GM12878 (cell line): ENCODE data around the gene FTO. TPM values are rescaled to one million over a fixed set of nuclear protein-coding genes. Genes with fewer than 3 reads are reported as not detected.

Experiments
- ATAC-seq: fragments of 200-7000 bp; cut with Tn5 transposase; 3 replicates; pipeline ENCODE4 v1.9.1; 2020; ENCODE audit warnings: mild to moderate bottlenecking, moderate library complexity
- BruUV-seq: library from RNA; stranded (reverse); fragments of 400-500 nt; replicated peaks from 2 replicates; lab custom pipeline; 2021; lab: Mats Ljungman, UMichigan
- CTCF ChIA-PET: fragments of 300-600 bp; sonication (Branson Sonifier 250); formaldehyde crosslinking; extraction: SDS; loops from one replicate; lab custom pipeline; 2021; ENCODE audit warnings: inconsistent platforms; lab: Yijun Ruan, JAX
- POLR2A ChIA-PET: fragments of 350-600 bp; formaldehyde crosslinking; extraction: SDS; loops from one replicate; lab custom pipeline; 2021; ENCODE audit warnings: inconsistent platforms; lab: Charles Lee
- RAD21 ChIA-PET: fragments of 300-600 bp; sonication (Branson Sonifier 250); formaldehyde crosslinking; loops from one replicate; lab custom pipeline; 2023; ENCODE audit warnings: antibody characterized with exemption; ENCODE audit not compliant: unreplicated experiment; lab: Charles Lee
- SMC1A ChIA-PET: fragments of 300-600 bp; sonication (Branson Sonifier 250); formaldehyde crosslinking; loops from one replicate; lab custom pipeline; 2023; ENCODE audit not compliant: unreplicated experiment, uncharacterized antibody; lab: Charles Lee
- DNase-seq: peaks from one replicate; pipeline ENCODE4 v3.0.0-alpha.2; 2011; ENCODE audit warnings: low read depth, low spot score
- FAIRE-seq: peaks from 3 replicates; lab custom pipeline; 2011; peaks lifted over from hg19 to GRCh38; lab: Jason Lieb, UNC
- H2AFZ ChIP-seq: 2 replicates; pipeline ENCODE4 v1.6.0; 2011; ENCODE audit warnings: low read depth, low read length, control low read depth; ENCODE audit not compliant: control insufficient read depth
- H3K27ac ChIP-seq: 2 replicates; pipeline ENCODE4 v1.5.1; 2011; ENCODE audit warnings: control low read depth; ENCODE audit not compliant: control insufficient read depth, insufficient read depth
- H3K27me3 ChIP-seq, 2 experiments: replicated peaks in 1 of 2; 2 replicates each; pipeline versions ENCODE4 v1.6.0 to v1.6.1; 2011; ENCODE audit warnings: low read length in 1 of 2; ENCODE audit not compliant: control insufficient read depth in 2 of 2, insufficient read depth in 2 of 2
- H3K36me3 ChIP-seq, 2 experiments: 2 replicates each; pipeline ENCODE4 v1.5.1; 2011; ENCODE audit warnings: low read length in 1 of 2; ENCODE audit not compliant: control insufficient read depth in 2 of 2, insufficient read depth in 2 of 2
- H3K4me1 ChIP-seq: 2 replicates; pipeline ENCODE4 v1.6.1; 2011; ENCODE audit warnings: mild to moderate bottlenecking, low read length, moderate library complexity, mixed read lengths; ENCODE audit not compliant: control insufficient read depth, insufficient read depth
- H3K4me2 ChIP-seq: 2 replicates; pipeline ENCODE4 v1.6.0; 2011; ENCODE audit warnings: control low read depth; ENCODE audit not compliant: control insufficient read depth, insufficient read depth
- H3K4me3 ChIP-seq: fragments of 200-600 bp; sonication (generic); 2 replicates; pipeline ENCODE4 v1.5.1; 2016
- H3K79me2 ChIP-seq: 2 replicates; pipeline ENCODE4 v1.6.0; 2011; ENCODE audit warnings: low read length; ENCODE audit not compliant: control insufficient read depth, insufficient read depth
- H3K9ac ChIP-seq: 2 replicates; pipeline ENCODE4 v1.8.0; 2011; ENCODE audit warnings: low read length, control low read depth, mixed read lengths; ENCODE audit not compliant: control insufficient read depth, insufficient read depth
- H3K9me3 ChIP-seq: replicated peaks from 3 replicates; pipeline ENCODE4 v1.5.1; 2011; ENCODE audit warnings: mild to moderate bottlenecking, low read length; ENCODE audit not compliant: control insufficient read depth, insufficient read depth
- H4K20me1 ChIP-seq: 2 replicates; pipeline ENCODE4 v1.6.0; 2011; ENCODE audit not compliant: control insufficient read depth, insufficient read depth
- BRCA1 ChIP-seq: IDR thresholded peaks from 2 replicates; pipeline ENCODE4 v1.6.1; 2011; ENCODE audit warnings: low read depth, low read length, improper control_type of control experiment
- FOS ChIP-seq: IDR thresholded peaks from 3 replicates; pipeline ENCODE4 v1.6.1; 2011; ENCODE audit warnings: borderline replicate concordance; ENCODE audit not compliant: insufficient read length; ENCODE audit errors: extremely low read depth
- IKZF1 ChIP-seq: fragments of 450-650 bp; conservative IDR thresholded peaks from 2 replicates; pipeline ENCODE4 v1.6.1; 2017; ENCODE audit warnings: antibody characterized with exemption, mild to moderate bottlenecking
- MEF2B ChIP-seq: fragments of 450-650 bp; IDR thresholded peaks from 2 replicates; pipeline ENCODE4 v1.6.1; 2018; ENCODE audit warnings: mild to moderate bottlenecking, moderate library complexity; ENCODE audit not compliant: partially characterized antibody, poor library complexity, severe bottlenecking
- NR2C1 ChIP-seq: fragments of 450-650 bp; IDR thresholded peaks from 2 replicates; pipeline ENCODE4 v1.6.1; 2017; ENCODE audit warnings: antibody characterized with exemption, mild to moderate bottlenecking, moderate library complexity
- SREBF1 ChIP-seq: IDR thresholded peaks from 2 replicates; pipeline ENCODE4 v1.6.1; 2012; ENCODE audit warnings: mild to moderate bottlenecking, low read length
- TBL1XR1 ChIP-seq: IDR thresholded peaks from 2 replicates; pipeline ENCODE4 v1.6.1; 2012; ENCODE audit warnings: low read depth, low read length, improper control_type of control experiment
- ZNF622 ChIP-seq: fragments of 450-650 bp; IDR thresholded peaks from 2 replicates; pipeline ENCODE4 v1.6.1; 2017; ENCODE audit warnings: mild to moderate bottlenecking, inconsistent platforms
- WGBS: methylation state at CpG from one replicate; pipeline ENCODE4 v1.1.6; 2016; ENCODE audit warnings: low lambda C conversion rate; ENCODE audit not compliant: insufficient replicate concordance, insufficient coverage; ENCODE audit errors: missing lambda C conversion rate; 5-methylcytosine and 5-hydroxymethylcytosine counted together
- in situ Hi-C: fragments of 300-500 bp; cut with MboI; formaldehyde crosslinking; loops from 9 replicates; pipeline ENCODE4 v1.14.3; 2018; ENCODE audit warnings: mixed read lengths
- intact Hi-C: fragments of 100-400 bp; cut with micrococcal nuclease; formaldehyde crosslinking; loops from one replicate; pipeline ENCODE4 v1.14.2; 2022; ENCODE audit not compliant: unreplicated experiment
- polyA plus RNA-seq, 11 experiments: library from polyadenylated mRNA; depleted of rRNA in 4 of 11; unstranded in 6 of 11; stranded (reverse) in 5 of 11; fragments of >200 nt; fragmentation: Nextera tagmentation in 4 of 11; fragmentation: Illumina TruSeq in 1 of 11; extraction: Ambion mirVana in 4 of 11; extraction: Trizol in 1 of 11; gene quantifications; 1 replicate in 1 of 11; 2 replicates in 10 of 11; pipeline versions ENCODE4 v1.2.1 to v1.2.3, GENCODE V29; 2011 to 2016; ENCODE audit warnings: inconsistent platforms in 2 of 11, missing spikeins in 2 of 11, low read depth in 1 of 11
- total RNA-seq, 4 experiments: library from RNA; depleted of rRNA in 3 of 4; stranded (reverse); fragments of >200 nt in 3 of 4; fragmentation: Illumina TruSeq in 1 of 4; extraction: Trizol in 1 of 4; gene quantifications; 2 replicates each; pipeline versions ENCODE4 v1.2.1 to v1.2.3, GENCODE V29; 2013 to 2021
- TF ChIP-seq, protein P1 (sequence below): fragments of 450-650 bp; IDR thresholded peaks from 2 replicates; pipeline ENCODE4 v1.6.1; 2017; ENCODE audit warnings: mild to moderate bottlenecking, moderate library complexity

FTO gene
- total and polyA plus RNA-seq, 10 of the 15 experiments (the other 5 are each of a cell fraction or from before 2014, with no cell fraction given): 20.1 to 55.0 (median 47.0) TPM

DNA sequence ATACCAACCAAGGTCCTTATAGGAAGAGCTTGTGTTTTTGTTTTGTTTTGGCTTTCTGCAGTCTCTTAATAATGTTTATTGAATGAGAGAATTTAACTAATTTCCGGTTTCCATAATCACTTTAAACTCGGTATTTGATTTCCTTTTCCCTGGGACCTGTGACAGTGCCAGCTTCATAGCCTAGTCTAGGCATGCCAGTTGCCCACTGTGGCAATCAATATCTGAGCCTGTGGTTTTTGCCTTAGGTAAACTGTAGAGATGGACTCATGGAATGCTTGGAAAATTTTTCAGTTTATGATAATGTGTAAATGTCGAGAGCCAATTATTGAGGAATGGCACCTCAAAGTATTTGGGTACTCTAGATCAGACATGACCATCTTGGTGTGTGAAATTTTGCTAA is 78.2 kb downstream of the FTO start:
- TF ChIP-seq MEF2B (no peak), IKZF1 (no peak), SREBF1 (no peak), NR2C1 (no peak), TBL1XR1 (no peak), FOS (no peak), BRCA1 (no peak), ZNF622 (no peak)
- TF ChIP-seq, protein P1, sequence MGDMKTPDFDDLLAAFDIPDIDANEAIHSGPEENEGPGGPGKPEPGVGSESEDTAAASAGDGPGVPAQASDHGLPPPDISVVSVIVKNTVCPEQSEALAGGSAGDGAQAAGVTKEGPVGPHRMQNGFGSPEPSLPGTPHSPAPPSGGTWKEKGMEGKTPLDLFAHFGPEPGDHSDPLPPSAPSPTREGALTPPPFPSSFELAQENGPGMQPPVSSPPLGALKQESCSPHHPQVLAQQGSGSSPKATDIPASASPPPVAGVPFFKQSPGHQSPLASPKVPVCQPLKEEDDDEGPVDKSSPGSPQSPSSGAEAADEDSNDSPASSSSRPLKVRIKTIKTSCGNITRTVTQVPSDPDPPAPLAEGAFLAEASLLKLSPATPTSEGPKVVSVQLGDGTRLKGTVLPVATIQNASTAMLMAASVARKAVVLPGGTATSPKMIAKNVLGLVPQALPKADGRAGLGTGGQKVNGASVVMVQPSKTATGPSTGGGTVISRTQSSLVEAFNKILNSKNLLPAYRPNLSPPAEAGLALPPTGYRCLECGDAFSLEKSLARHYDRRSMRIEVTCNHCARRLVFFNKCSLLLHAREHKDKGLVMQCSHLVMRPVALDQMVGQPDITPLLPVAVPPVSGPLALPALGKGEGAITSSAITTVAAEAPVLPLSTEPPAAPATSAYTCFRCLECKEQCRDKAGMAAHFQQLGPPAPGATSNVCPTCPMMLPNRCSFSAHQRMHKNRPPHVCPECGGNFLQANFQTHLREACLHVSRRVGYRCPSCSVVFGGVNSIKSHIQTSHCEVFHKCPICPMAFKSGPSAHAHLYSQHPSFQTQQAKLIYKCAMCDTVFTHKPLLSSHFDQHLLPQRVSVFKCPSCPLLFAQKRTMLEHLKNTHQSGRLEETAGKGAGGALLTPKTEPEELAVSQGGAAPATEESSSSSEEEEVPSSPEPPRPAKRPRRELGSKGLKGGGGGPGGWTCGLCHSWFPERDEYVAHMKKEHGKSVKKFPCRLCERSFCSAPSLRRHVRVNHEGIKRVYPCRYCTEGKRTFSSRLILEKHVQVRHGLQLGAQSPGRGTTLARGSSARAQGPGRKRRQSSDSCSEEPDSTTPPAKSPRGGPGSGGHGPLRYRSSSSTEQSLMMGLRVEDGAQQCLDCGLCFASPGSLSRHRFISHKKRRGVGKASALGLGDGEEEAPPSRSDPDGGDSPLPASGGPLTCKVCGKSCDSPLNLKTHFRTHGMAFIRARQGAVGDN: no peak
- RAD21 ChIA-PET: no interaction called here
- no peak for DNase-seq
- Histone ChIP-seq H3K27ac (no peak overlapping the region), H3K36me3 (no peaks in the 10 kb centered on the region), H3K4me1 (no peaks in the 10 kb centered on the region), H3K27me3 (no peaks in the 10 kb centered on the region), H3K79me2 (no peaks in the 10 kb centered on the region; the same call in 1 of the 2 replicates), H4K20me1 (no peaks in the 10 kb centered on the region), H2AFZ (no peak overlapping the region), H3K9ac (no peak overlapping the region), H3K4me2 (no peak overlapping the region), H3K4me3 (no peak overlapping the region), H3K9me3 (no peaks in the 10 kb centered on the region)
- no peak for FAIRE-seq
- no TSS peak for BruUV-seq
- SMC1A ChIA-PET: no interaction called here
- intact Hi-C loops: no loop called here
- ATAC-seq: no peak
- in situ Hi-C loops: no loop called here
- POLR2A ChIA-PET: no interaction called here
- CTCF ChIA-PET: interaction anchor here (0.5 to 2.1 kb wide), 3 partner anchors 9 to 49 kb away, joined by 3 to 6 read pairs (median 3); no protein-coding TSS in a partner anchor
- WGBS: 97% methylated on average over 3 of the region's 3 CpGs
